Gastroesophageal sphincter (tissue), 4 donors: Measurements from ENCODE around the gene OSTF1. TPM values are rescaled to one million over a fixed set of nuclear protein-coding genes. Genes with fewer than 3 reads are reported as not detected.

Experiments used
- ATAC-seq: fragments of 150-250 bp; one replicate; pipeline ENCODE4 v1.9.1; 2016; ENCODE audit warnings: mild to moderate bottlenecking, moderate library complexity
- H3K27ac ChIP-seq, 4 donors: fragments of 200-600 bp; sonication (generic) in 3 of 4; 1 replicate in 3 of 4; 2 replicates in 1 of 4; pipeline ENCODE4 v1.5.1; 2016 to 2019
- H3K27me3 ChIP-seq: fragments of 200-600 bp; sonication (generic); one replicate; pipeline ENCODE4 v1.5.1; 2019
- H3K36me3 ChIP-seq, 2 donors: fragments of 200-600 bp; sonication (generic); one replicate each; pipeline ENCODE4 v1.5.1; 2019; ENCODE audit warnings: control low read depth in 1 of 2
- H3K4me1 ChIP-seq, 3 donors: fragments of 200-600 bp; sonication (generic); 1 replicate in 2 of 3; 2 replicates in 1 of 3; pipeline ENCODE4 v1.5.1; 2016 to 2019; ENCODE audit warnings: control low read depth in 2 of 3
- H3K4me3 ChIP-seq, 2 donors: fragments of 200-600 bp; sonication (generic); one replicate each; pipeline ENCODE4 v1.5.1; 2019; ENCODE audit warnings: mild to moderate bottlenecking in 1 of 2, moderate library complexity in 1 of 2
- H3K9me3 ChIP-seq, 3 donors: fragments of 200-600 bp; sonication (generic); one replicate each; pipeline ENCODE4 v1.5.1; 2017 to 2019; ENCODE audit warnings: control low read depth in 2 of 3
- CTCF ChIP-seq, 4 experiments: fragments of 200-600 bp in 2 of 4; fragments of 450-650 bp in 2 of 4; sonication (generic) in 1 of 4; IDR thresholded peaks; one replicate each; pipeline ENCODE4 v1.5.1; 2017 to 2019; ENCODE audit warnings: antibody characterized with exemption in 4 of 4, mild to moderate bottlenecking in 2 of 4, moderate library complexity in 2 of 4
- EP300 ChIP-seq: sonication (generic); formaldehyde crosslinking; IDR thresholded peaks from one replicate; pipeline ENCODE4 v1.6.1; 2017; ENCODE audit warnings: antibody characterized with exemption, mild to moderate bottlenecking
- POLR2A ChIP-seq, 2 donors: fragments of 450-650 bp; IDR thresholded peaks; one replicate each; pipeline ENCODE4 v1.6.1; 2017; ENCODE audit warnings: antibody characterized with exemption in 2 of 2, mild to moderate bottlenecking in 2 of 2, moderate library complexity in 1 of 2
- POLR2AphosphoS5 ChIP-seq: sonication (generic); formaldehyde crosslinking; IDR thresholded peaks from one replicate; pipeline ENCODE4 v1.6.1; 2017; ENCODE audit warnings: antibody characterized with exemption
- WGBS, 2 donors: methylation state at CpG; one replicate each; pipeline ENCODE4 v1.1.5; 2018; ENCODE audit warnings: low coverage in 1 of 2; 5-methylcytosine and 5-hydroxymethylcytosine counted together
- total RNA-seq, 4 donors: library from RNA; depleted of rRNA; stranded (reverse); fragments of >200 nt; gene quantifications; one replicate each; pipeline ENCODE4 v1.1.0, GENCODE V29; 2016

OSTF1 gene
- total RNA-seq, 4 donors from 2014 or later, result 9.7 to 37.6 (median 28.5) TPM

- TF ChIP-seq EP300, result no peak
- H3K9me3 ChIP-seq, result no peaks in the 10 kb centered on the region
- no peaks in the 10 kb centered on the region for H3K27me3 ChIP-seq
- H3K27ac ChIP-seq, result no peak overlapping the region
- peaks cover 0 to 36% (median 0%) of the 10 kb centered on the region in 3 donors for H3K4me1 ChIP-seq
- WGBS, 2 donors, result 100% methylated on average over 1 of the region's 1 CpG; no CpG with 5 or more reads in 1 of the 2 donors
- no peak for ATAC-seq
- H3K4me3 ChIP-seq, result no peak overlapping the region
- peaks cover 0 to 11% of the 10 kb centered on the region in 2 donors for H3K36me3 ChIP-seq
Observed at GRCh38 chr9:75085640-75086039, 2.7 kb upstream of the OSTF1 start.

GRCh38 chr9:75086541-75087288 is 1.6 kb upstream of the OSTF1 start:
- TF ChIP-seq CTCF (IDR thresholded peaks at IDR 0.05) (no peak), EP300 (no peak), POLR2AphosphoS5 (no peak), POLR2A (IDR thresholded peaks at IDR 0.05) (no peak)
- no peaks in the 10 kb centered on the region for H3K9me3 ChIP-seq
- ATAC-seq, result no peak
- H3K4me3 ChIP-seq, result peak overlapping the region; percentile 81 to 92
- no peaks in the 10 kb centered on the region for H3K27me3 ChIP-seq
- WGBS, 2 donors, result 48 to 52% methylated on average over 3 to 16 of the region's 16 CpGs
- H3K27ac ChIP-seq, result peak overlapping the region; percentile 15 to 98 (median 97)
- peaks cover 0 to under 1% of the 10 kb centered on the region in 2 donors for H3K36me3 ChIP-seq
- peaks cover 0 to 46% (median 0%) of the 10 kb centered on the region in 3 donors for H3K4me1 ChIP-seq

- no peak for ATAC-seq
- WGBS, 2 donors, result 9 to 30% methylated on average over 10 to 18 of the region's 20 CpGs
- H3K4me1 ChIP-seq, result peaks cover 0 to 49% (median 0%) of the 10 kb centered on the region in 3 donors
Observed at GRCh38 chr9:75087289-75087823, 958 bp upstream of the OSTF1 start.

GRCh38 chr9:75088646-75089372 is 495 bp downstream of the OSTF1 start:
- peak; percentile 9 for TF ChIP-seq POLR2AphosphoS5
- no peak for TF ChIP-seq EP300
- TF ChIP-seq CTCF (IDR thresholded peaks at IDR 0.05), result peak in 3 of 4 experiments; percentile 51 to 73 (median 55)
- H3K36me3 ChIP-seq, result no peaks in the 10 kb centered on the region
- H3K9me3 ChIP-seq, result no peaks in the 10 kb centered on the region
- H3K27ac ChIP-seq, result peak overlapping the region; percentile 85 to 98 (median 97)
- peak; percentile 11 for ATAC-seq
- 0 to 1% methylated on average over 14 to 16 of the region's 43 CpGs for WGBS, 2 donors
- no peaks in the 10 kb centered on the region for H3K27me3 ChIP-seq
- peak overlapping the region; percentile 81 to 92 for H3K4me3 ChIP-seq
- peaks cover 0 to 49% (median 0%) of the 10 kb centered on the region in 3 donors for H3K4me1 ChIP-seq

More at GRCh38 chr9:75087289-75087823, 958 bp upstream of the OSTF1 start:
- TF ChIP-seq EP300 (no peak), POLR2AphosphoS5 (no peak), POLR2A (IDR thresholded peaks at IDR 0.05) (no peak), CTCF (IDR thresholded peaks at IDR 0.05) (no peak)
- Histone ChIP-seq H3K27me3 (no peaks in the 10 kb centered on the region), H3K27ac (peak overlapping the region; percentile 71 to 98 (median 97)), H3K36me3 (no peaks in the 10 kb centered on the region), H3K9me3 (no peaks in the 10 kb centered on the region), H3K4me3 (peak overlapping the region; percentile 81 to 92)

GRCh38 chr9:75089373-75089766 is 1.1 kb downstream of the OSTF1 start:
- H3K4me3 ChIP-seq, result peak overlapping the region; percentile 81 to 92
- no peaks in the 10 kb centered on the region for H3K27me3 ChIP-seq
- peak overlapping the region; percentile 85 to 98 (median 97) for H3K27ac ChIP-seq
- H3K9me3 ChIP-seq, result no peaks in the 10 kb centered on the region
- TF ChIP-seq EP300 (no peak), POLR2AphosphoS5 (no peak), CTCF (IDR thresholded peaks at IDR 0.05) (no peak), POLR2A (IDR thresholded peaks at IDR 0.05) (no peak)
- 19 to 24% methylated on average over 11 of the region's 11 CpGs for WGBS, 2 donors
- no peak for ATAC-seq
- H3K4me1 ChIP-seq, result peaks cover 0 to 55% (median 0%) of the 10 kb centered on the region in 3 donors
- no peaks in the 10 kb centered on the region for H3K36me3 ChIP-seq
